ENCODE measurements around the gene SCLT1. TPM values are rescaled to one million over a fixed set of nuclear protein-coding genes. Genes with fewer than 3 reads are reported as not detected.
A peak's percentile ranks its signal among the peaks of the same experiment; 100 is the strongest.

The SCLT1 gene
- total and polyA plus RNA-seq, 2 donors (not counting 1 experiment from before 2014, with no cell fraction given): 3.5 to 27.2 TPM

DNA sequence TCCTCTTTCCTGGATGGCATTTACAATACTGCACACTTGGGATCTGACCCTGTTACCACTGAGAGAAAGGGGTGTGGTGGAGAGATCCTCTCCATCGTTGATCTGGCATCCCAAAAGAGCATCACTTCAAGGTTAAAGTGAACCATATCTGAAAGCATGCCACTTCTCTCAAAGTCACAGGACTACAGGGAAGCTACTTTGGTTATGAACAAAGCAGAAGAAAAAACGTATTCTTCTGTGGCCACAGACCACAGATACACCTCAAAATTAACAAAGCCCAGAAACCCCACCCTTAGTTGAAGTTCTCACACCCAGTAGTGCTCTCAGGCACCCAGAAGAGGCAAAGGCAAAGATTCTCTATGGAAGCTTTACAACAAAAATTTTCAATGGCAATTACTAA lies 175.6 kb downstream of the SCLT1 start:
- WGBS (ENCODE audit: insufficient coverage): 0% methylated on average over 1 of the region's 2 CpGs
- no peak overlapping the region for H3K4me3 ChIP-seq (ENCODE audit: control extremely low read depth in 1 of 5, extremely low read depth in 1 of 5, insufficient read depth in 1 of 5, low read depth in 2 of 5, low read length in 4 of 5)
- intact Hi-C loops (cut with micrococcal nuclease): loop anchor here (5.0 kb wide), 1 partner anchor 175 kb away; the partner anchor contains the start of gene SCLT1

DNA sequence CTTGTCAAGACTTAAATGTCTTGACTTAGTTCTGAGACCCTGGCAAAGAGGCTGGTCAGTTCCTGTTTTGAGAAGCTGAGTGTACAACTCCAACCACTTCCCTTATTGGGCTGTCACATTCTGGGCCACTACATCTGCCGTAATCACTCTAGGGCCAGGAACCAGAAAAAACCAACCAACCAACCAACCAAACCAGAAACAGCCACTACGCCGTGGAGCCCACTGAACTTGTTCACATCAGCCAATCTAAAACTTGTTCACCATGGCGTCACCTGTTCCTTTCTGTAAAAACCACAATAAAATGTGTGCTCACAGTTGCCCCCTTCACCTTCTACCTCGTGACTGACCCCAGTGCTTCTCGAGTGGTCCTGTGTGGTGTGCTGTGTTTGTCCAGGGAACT lies 176.5 kb downstream of the SCLT1 start:
- CTCF ChIA-PET: no interaction called here
- Histone ChIP-seq H3K4me2 (replicated peaks; ENCODE audit: low read depth, low read length, poor library complexity, severe bottlenecking) (peak overlapping the region; percentile 47), H3K36me3 (replicated peaks in 1 of 2; ENCODE audit: control extremely low read depth in 1 of 2, control insufficient read depth in 1 of 2, extremely low read depth in 1 of 2, insufficient read depth in 2 of 2, low read length in 1 of 2) (no peaks in the 10 kb centered on the region), H3K27ac (ENCODE audit: low read length in 2 of 2) (peak overlapping the region; percentile 8 to 54), H3K4me1 (ENCODE audit: control insufficient read depth in 2 of 2, insufficient read depth in 2 of 2, low read length in 2 of 2) (peaks cover 20 to 22% of the 10 kb centered on the region in 2 donors), H4K20me1 (ENCODE audit: control insufficient read depth, insufficient read depth, low read length, poor library complexity, severe bottlenecking) (no peaks in the 10 kb centered on the region), H3K4me3 (ENCODE audit: control extremely low read depth in 1 of 5, extremely low read depth in 1 of 5, insufficient read depth in 1 of 5, low read depth in 2 of 5, low read length in 4 of 5) (no peak overlapping the region), H3K79me2 (ENCODE audit: control insufficient read depth, insufficient read depth, low read length) (no peaks in the 10 kb centered on the region), H3K9ac (ENCODE audit: low read length) (peak overlapping the region; percentile 24), H3K9me3 (ENCODE audit: control extremely low read depth in 1 of 3, control insufficient read depth in 2 of 3, insufficient read depth in 1 of 3, low read length in 2 of 3) (no peaks in the 10 kb centered on the region), H2AFZ (ENCODE audit: insufficient read depth, low read depth, low read length, poor library complexity, severe bottlenecking) (peak overlapping the region; percentile 32), H3K27me3 (replicated peaks in 1 of 4; ENCODE audit: control extremely low read depth in 1 of 4, control insufficient read depth in 3 of 4, insufficient read depth in 4 of 4, low read length in 3 of 4) (no peaks in the 10 kb centered on the region)
- Mint-ChIP-seq H3K9me3 (ENCODE audit: insufficient read depth) (no peaks in the 10 kb centered on the region), H3K4me1 (peaks cover 28% of the 10 kb centered on the region), H3K27me3 (no peaks in the 10 kb centered on the region), H3K4me3 (peak overlapping the region; percentile 72), H3K27ac (peak overlapping the region; percentile 80)
- ATAC-seq (ENCODE audit: low read depth) (peak; percentile 96), DNase-seq (peak; percentile 82)
- intact Hi-C loops (cut with micrococcal nuclease): loop anchor here (5.0 kb wide), 1 partner anchor 175 kb away; the partner anchor contains the start of gene SCLT1
- no peak for TF ChIP-seq EZH2 (IDR thresholded peaks at IDR 0.05; ENCODE audit: borderline replicate concordance, insufficient read depth, low read depth, low read length, poor library complexity, severe bottlenecking)
- TF ChIP-seq, protein P1, sequence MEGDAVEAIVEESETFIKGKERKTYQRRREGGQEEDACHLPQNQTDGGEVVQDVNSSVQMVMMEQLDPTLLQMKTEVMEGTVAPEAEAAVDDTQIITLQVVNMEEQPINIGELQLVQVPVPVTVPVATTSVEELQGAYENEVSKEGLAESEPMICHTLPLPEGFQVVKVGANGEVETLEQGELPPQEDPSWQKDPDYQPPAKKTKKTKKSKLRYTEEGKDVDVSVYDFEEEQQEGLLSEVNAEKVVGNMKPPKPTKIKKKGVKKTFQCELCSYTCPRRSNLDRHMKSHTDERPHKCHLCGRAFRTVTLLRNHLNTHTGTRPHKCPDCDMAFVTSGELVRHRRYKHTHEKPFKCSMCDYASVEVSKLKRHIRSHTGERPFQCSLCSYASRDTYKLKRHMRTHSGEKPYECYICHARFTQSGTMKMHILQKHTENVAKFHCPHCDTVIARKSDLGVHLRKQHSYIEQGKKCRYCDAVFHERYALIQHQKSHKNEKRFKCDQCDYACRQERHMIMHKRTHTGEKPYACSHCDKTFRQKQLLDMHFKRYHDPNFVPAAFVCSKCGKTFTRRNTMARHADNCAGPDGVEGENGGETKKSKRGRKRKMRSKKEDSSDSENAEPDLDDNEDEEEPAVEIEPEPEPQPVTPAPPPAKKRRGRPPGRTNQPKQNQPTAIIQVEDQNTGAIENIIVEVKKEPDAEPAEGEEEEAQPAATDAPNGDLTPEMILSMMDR (IDR thresholded peaks at IDR 0.05): no peak
- WGBS (ENCODE audit: insufficient coverage): 0% methylated on average over 3 of the region's 6 CpGs
- POLR2A ChIA-PET: no interaction called here

More for the DNA sequence above, 175.6 kb downstream of the SCLT1 start:
- Mint-ChIP-seq H3K9me3 (ENCODE audit: insufficient read depth) (no peaks in the 10 kb centered on the region), H3K27me3 (no peaks in the 10 kb centered on the region), H3K4me1 (peaks cover 28% of the 10 kb centered on the region), H3K4me3 (no peak overlapping the region), H3K27ac (peak overlapping the region; percentile 43)
- DNase-seq (peak; percentile 64), ATAC-seq (ENCODE audit: low read depth) (peak; percentile 21)
- ChIA-PET POLR2A (no interaction called here), CTCF (no interaction called here)
- no peak overlapping the region for H3K9ac ChIP-seq (ENCODE audit: low read length)
- TF ChIP-seq, protein P1 (IDR thresholded peaks at IDR 0.05): no peak
- no peak for TF ChIP-seq EZH2 (IDR thresholded peaks at IDR 0.05; ENCODE audit: borderline replicate concordance, insufficient read depth, low read depth, low read length, poor library complexity, severe bottlenecking)
- H3K9me3 ChIP-seq (ENCODE audit: control extremely low read depth in 1 of 3, control insufficient read depth in 2 of 3, insufficient read depth in 1 of 3, low read length in 2 of 3): no peaks in the 10 kb centered on the region
- no peak overlapping the region for H2AFZ ChIP-seq (ENCODE audit: insufficient read depth, low read depth, low read length, poor library complexity, severe bottlenecking)
- no peaks in the 10 kb centered on the region for H4K20me1 ChIP-seq (ENCODE audit: control insufficient read depth, insufficient read depth, low read length, poor library complexity, severe bottlenecking)
- no peaks in the 10 kb centered on the region for H3K79me2 ChIP-seq (ENCODE audit: control insufficient read depth, insufficient read depth, low read length)
- H3K36me3 ChIP-seq (replicated peaks in 1 of 2; ENCODE audit: control extremely low read depth in 1 of 2, control insufficient read depth in 1 of 2, extremely low read depth in 1 of 2, insufficient read depth in 2 of 2, low read length in 1 of 2): no peaks in the 10 kb centered on the region
- H3K27ac ChIP-seq (ENCODE audit: low read length in 2 of 2): peak overlapping the region; percentile 8 to 48
- H3K4me1 ChIP-seq (ENCODE audit: control insufficient read depth in 2 of 2, insufficient read depth in 2 of 2, low read length in 2 of 2): peaks cover 20 to 22% of the 10 kb centered on the region in 2 donors
- peak overlapping the region; percentile 47 for H3K4me2 ChIP-seq (replicated peaks; ENCODE audit: low read depth, low read length, poor library complexity, severe bottlenecking)
- no peaks in the 10 kb centered on the region for H3K27me3 ChIP-seq (replicated peaks in 1 of 4; ENCODE audit: control extremely low read depth in 1 of 4, control insufficient read depth in 3 of 4, insufficient read depth in 4 of 4, low read length in 3 of 4)

Measured in B cell (primary cell).